ENCODE measurements around the gene ST8SIA4.

DNA sequence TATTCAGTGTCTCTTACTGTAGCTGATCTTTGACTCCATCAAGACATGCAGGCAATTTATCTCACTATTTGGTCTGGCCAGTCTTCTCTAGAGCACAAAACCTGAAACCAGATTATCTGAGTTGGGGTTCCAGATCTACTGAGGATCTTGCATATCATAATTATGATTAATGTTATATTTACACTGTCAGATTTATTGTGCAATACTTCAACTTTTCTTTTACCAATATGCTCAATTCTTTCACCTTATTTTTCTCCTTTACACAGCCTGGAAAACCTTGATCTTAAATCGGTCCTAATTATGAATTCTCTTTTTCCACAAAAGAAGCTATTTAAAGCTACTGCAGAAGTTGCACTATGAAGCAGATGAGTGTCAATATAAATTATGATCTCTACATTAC is 140.1 kb downstream of the ST8SIA4 start:
- TF ChIP-seq, protein P1, sequence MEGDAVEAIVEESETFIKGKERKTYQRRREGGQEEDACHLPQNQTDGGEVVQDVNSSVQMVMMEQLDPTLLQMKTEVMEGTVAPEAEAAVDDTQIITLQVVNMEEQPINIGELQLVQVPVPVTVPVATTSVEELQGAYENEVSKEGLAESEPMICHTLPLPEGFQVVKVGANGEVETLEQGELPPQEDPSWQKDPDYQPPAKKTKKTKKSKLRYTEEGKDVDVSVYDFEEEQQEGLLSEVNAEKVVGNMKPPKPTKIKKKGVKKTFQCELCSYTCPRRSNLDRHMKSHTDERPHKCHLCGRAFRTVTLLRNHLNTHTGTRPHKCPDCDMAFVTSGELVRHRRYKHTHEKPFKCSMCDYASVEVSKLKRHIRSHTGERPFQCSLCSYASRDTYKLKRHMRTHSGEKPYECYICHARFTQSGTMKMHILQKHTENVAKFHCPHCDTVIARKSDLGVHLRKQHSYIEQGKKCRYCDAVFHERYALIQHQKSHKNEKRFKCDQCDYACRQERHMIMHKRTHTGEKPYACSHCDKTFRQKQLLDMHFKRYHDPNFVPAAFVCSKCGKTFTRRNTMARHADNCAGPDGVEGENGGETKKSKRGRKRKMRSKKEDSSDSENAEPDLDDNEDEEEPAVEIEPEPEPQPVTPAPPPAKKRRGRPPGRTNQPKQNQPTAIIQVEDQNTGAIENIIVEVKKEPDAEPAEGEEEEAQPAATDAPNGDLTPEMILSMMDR (IDR thresholded peaks at IDR 0.05), result no peak
- TF ChIP-seq POLR2A (IDR thresholded peaks at IDR 0.05), result no peak
